ENCODE results near the gene TAF5L. TPM values are rescaled to one million over a fixed set of nuclear protein-coding genes. Genes with fewer than 3 reads are reported as not detected.
"Not testable (repeated sequence)": the region's sequence is repeated elsewhere in the genome, so short reads cannot be mapped to it uniquely, and the experiment has no call there.

The TAF5L gene
- total and polyA plus RNA-seq, 2 of the 4 experiments (the other 2 are of a cell fraction) = 17.9 to 18.6 TPM

DNA sequence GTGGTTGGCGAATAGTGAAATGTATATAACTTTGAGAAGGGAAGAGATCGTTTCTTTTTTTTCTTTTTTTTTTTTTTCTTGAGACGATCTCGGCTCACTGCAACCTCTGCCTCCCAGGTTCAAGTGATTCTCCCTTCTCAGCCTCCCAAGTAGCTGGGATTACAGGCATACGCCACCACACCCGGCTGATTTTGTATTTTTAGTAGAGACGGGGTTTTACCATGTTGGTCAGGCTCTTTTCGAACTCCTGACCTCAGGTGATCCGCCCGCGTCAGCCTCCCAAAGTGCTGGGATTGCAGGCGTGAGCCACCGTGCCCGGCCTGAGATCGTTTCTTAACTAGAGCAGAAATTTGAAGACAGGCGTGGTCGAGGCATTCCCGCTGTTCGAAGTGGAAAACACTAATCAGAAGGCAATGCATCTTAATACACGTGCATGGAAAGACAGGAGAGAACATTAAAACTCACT is 66.6 kb downstream of the TAF5L start:
- H2BK120ac ChIP-seq (ENCODE audit: low read depth, low read length) = peak overlapping the region; percentile 75
- H3K9me1 ChIP-seq (ENCODE audit: insufficient read depth, low read length); BruUV-seq (replicated peaks); ATAC-seq (ENCODE audit: low read depth); H3K36me3 ChIP-seq (ENCODE audit: control insufficient read depth, insufficient read depth, low read length); H3K9me3 ChIP-seq (ENCODE audit: control insufficient read depth, insufficient read depth, low read length); DNase-seq; H3K27me3 ChIP-seq (ENCODE audit: control insufficient read depth, insufficient read depth, low read length); H4K20me1 ChIP-seq (ENCODE audit: insufficient read depth, low read length); H2BK20ac ChIP-seq (ENCODE audit: low read depth, low read length); H3K56ac ChIP-seq (ENCODE audit: extremely low read depth, insufficient read depth, low read length); dilution Hi-C loops (cut with HindIII; ENCODE audit: low sequenced_read_pairs, unreplicated experiment): not testable (repeated sequence)
- peaks cover 11% of the 10 kb centered on the region for H3K4me1 ChIP-seq (ENCODE audit: control insufficient read depth, insufficient read depth, low read length)
- H2BK5ac ChIP-seq (ENCODE audit: low read depth, low read length, poor library complexity, severe bottlenecking) = peak overlapping the region; percentile 43
- H2AK5ac ChIP-seq (ENCODE audit: low read depth, low read length) = peak overlapping the region; percentile 74; the same call in 1 of the 2 replicates
- peak overlapping the region; percentile 99 for H2AFZ ChIP-seq (replicated peaks; ENCODE audit: low read length, poor library complexity)
- peak overlapping the region; percentile 84 for H3K4me2 ChIP-seq (ENCODE audit: low read depth, low read length)
- H3K27ac ChIP-seq (ENCODE audit: insufficient read depth, low read length) = peak overlapping the region; percentile 65
- in situ Hi-C loops (cut with MboI; ENCODE audit: low sequenced_read_pairs) (loop anchor here (5.0 kb wide), 1 partner anchor 68 kb away; the partner anchor contains the start of genes TAF5L and URB2), intact Hi-C loops (cut with micrococcal nuclease) (loop anchor here (1.0 to 2.0 kb wide), 2 partner anchors 67 to 509 kb away; partner anchors contain the start of genes TAF5L and URB2)
- ChIA-PET POLR2A (ENCODE audit: unreplicated experiment) (interaction anchor here (1.2 kb wide), 1 partner anchor 68 kb away, joined by 3 read pairs; no protein-coding TSS in a partner anchor), CTCF (interaction anchor here (0.6 to 1.7 kb wide), 9 partner anchors 11 to 662 kb away, joined by 3 to 7 read pairs (median 4); partner anchors contain the start of genes TAF5L and URB2)
- peak overlapping the region; percentile 23; the same call in 1 of the 2 replicates for H4K5ac ChIP-seq (ENCODE audit: low read depth, low read length)
- peaks cover 10 to 28% of the 10 kb centered on the region in 2 experiments; a peak in 2 of 4 replicates for H3K79me1 ChIP-seq (ENCODE audit: low read depth in 1 of 2, low read length in 2 of 2)
- WGBS, 2 experiments (ENCODE audit: extremely low coverage in 2 of 2, insufficient read length in 1 of 2) = 63% methylated on average over 12 of the region's 20 CpGs; no CpG with 5 or more reads in 1 of the 2 experiments
- H3K14ac ChIP-seq (replicated peaks; ENCODE audit: low read depth, low read length) = peak overlapping the region; percentile 59
- H3K9ac ChIP-seq (ENCODE audit: low read depth, low read length) = peak overlapping the region; percentile 74
- H3K4me3 ChIP-seq (ENCODE audit: insufficient read depth, low read depth, low read length) = peak overlapping the region; percentile 59
- peak overlapping the region; percentile 21; the same call in 1 of the 2 replicates for H3K18ac ChIP-seq (ENCODE audit: low read depth, low read length)
- peak overlapping the region; percentile 89 for H2AK9ac ChIP-seq (replicated peaks; ENCODE audit: low read depth, low read length, poor library complexity)
- peak overlapping the region; percentile 81 to 97 for H4K8ac ChIP-seq (ENCODE audit: low read depth in 2 of 2, low read length in 2 of 2)
- peak overlapping the region; percentile 80; the same call in 1 of the 2 replicates for H3K23ac ChIP-seq (ENCODE audit: low read depth, low read length)
- peak overlapping the region; percentile 83; the same call in 1 of the 3 replicates for H2BK15ac ChIP-seq (ENCODE audit: low read depth, low read length)
- H4K91ac ChIP-seq (ENCODE audit: insufficient read depth, low read depth, low read length) = peak overlapping the region; percentile 93
- H3K4ac ChIP-seq (ENCODE audit: low read depth, low read length) = peak overlapping the region; percentile 89
